AG09309 (cell line): ENCODE measurements around the gene VPS13A.

Experiments used
- DNase-seq: peaks from one replicate; pipeline ENCODE4 v3.0.0-alpha.2; 2010; ENCODE audit warnings: low read depth
- H3K4me3 ChIP-seq: 2 replicates; pipeline ENCODE4 v1.5.1; 2011; ENCODE audit warnings: mild to moderate bottlenecking, low read depth, low read length, moderate library complexity; ENCODE audit not compliant: control insufficient read depth
- TF ChIP-seq, protein P1 (sequence below): IDR thresholded peaks from 2 replicates; pipeline ENCODE4 v1.5.1; 2011; ENCODE audit warnings: mild to moderate bottlenecking, low read depth, low read length, inconsistent platforms; ENCODE audit not compliant: insufficient read depth, control insufficient read depth; ENCODE audit errors: missing control alignments

VPS13A gene

GRCh38 chr9:77215874-77216273, 38.5 kb downstream of the VPS13A start:
- TF ChIP-seq, protein P1, sequence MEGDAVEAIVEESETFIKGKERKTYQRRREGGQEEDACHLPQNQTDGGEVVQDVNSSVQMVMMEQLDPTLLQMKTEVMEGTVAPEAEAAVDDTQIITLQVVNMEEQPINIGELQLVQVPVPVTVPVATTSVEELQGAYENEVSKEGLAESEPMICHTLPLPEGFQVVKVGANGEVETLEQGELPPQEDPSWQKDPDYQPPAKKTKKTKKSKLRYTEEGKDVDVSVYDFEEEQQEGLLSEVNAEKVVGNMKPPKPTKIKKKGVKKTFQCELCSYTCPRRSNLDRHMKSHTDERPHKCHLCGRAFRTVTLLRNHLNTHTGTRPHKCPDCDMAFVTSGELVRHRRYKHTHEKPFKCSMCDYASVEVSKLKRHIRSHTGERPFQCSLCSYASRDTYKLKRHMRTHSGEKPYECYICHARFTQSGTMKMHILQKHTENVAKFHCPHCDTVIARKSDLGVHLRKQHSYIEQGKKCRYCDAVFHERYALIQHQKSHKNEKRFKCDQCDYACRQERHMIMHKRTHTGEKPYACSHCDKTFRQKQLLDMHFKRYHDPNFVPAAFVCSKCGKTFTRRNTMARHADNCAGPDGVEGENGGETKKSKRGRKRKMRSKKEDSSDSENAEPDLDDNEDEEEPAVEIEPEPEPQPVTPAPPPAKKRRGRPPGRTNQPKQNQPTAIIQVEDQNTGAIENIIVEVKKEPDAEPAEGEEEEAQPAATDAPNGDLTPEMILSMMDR, result peak; percentile 34
- no peak for DNase-seq
- no peak overlapping the region for H3K4me3 ChIP-seq

GRCh38 chr9:77218612-77219011, 41.3 kb downstream of the VPS13A start:
- peak; percentile 37 for DNase-seq
- no peak overlapping the region for H3K4me3 ChIP-seq
- TF ChIP-seq, protein P1, result no peak

- TF ChIP-seq, protein P1, result no peak
- H3K4me3 ChIP-seq, result no peak overlapping the region
- no peak for DNase-seq
Measured at GRCh38 chr9:77221431-77221830, 44.1 kb downstream of the VPS13A start.

GRCh38 chr9:77224746-77225312, 47.5 kb downstream of the VPS13A start:
- TF ChIP-seq, protein P1, result no peak
- DNase-seq, result peak; percentile 24
- H3K4me3 ChIP-seq, result no peak overlapping the region

GRCh38 chr9:77236693-77237092, 59.4 kb downstream of the VPS13A start:
- no peak overlapping the region for H3K4me3 ChIP-seq
- TF ChIP-seq, protein P1, result no peak
- no peak for DNase-seq

GRCh38 chr9:77237896-77238295, 60.6 kb downstream of the VPS13A start:
- DNase-seq, result no peak
- no peak overlapping the region for H3K4me3 ChIP-seq
- TF ChIP-seq, protein P1, result no peak

GRCh38 chr9:77251050-77251449, 73.7 kb downstream of the VPS13A start:
- no peak overlapping the region for H3K4me3 ChIP-seq
- no peak for DNase-seq
- TF ChIP-seq, protein P1, result no peak
